ENCODE results near the gene POFUT2.

Gene POFUT2

GRCh38 chr21:45220714-45221490 lies 66.8 kb downstream of the POFUT2 start:
- DNase-seq = no peak

GRCh38 chr21:45220071-45220481 lies 67.6 kb downstream of the POFUT2 start:
- DNase-seq = no peak

- DNase-seq = no peak
Observed at GRCh38 chr21:45219517-45219916, 68.2 kb downstream of the POFUT2 start.

- DNase-seq = no peak
Observed at GRCh38 chr21:45217010-45217409, 70.7 kb downstream of the POFUT2 start.

GRCh38 chr21:45215213-45215612 lies 72.5 kb downstream of the POFUT2 start:
- no peak for DNase-seq

All from activated CD8-positive, alpha-beta memory T cell treated with anti-CD3 and anti-CD28 coated beads, Interleukin-2, amount 50 U/mL, for 48 hours (primary cell).